Neural cell (in vitro differentiated cells): Measurements from ENCODE around the gene CTDP1. TPM values are rescaled to one million over a fixed set of nuclear protein-coding genes. Genes with fewer than 3 reads are reported as not detected.
"Not testable (repeated sequence)": the region's sequence is repeated elsewhere in the genome, so short reads cannot be mapped to it uniquely, and the experiment has no call there.

ENCODE experiments used
- H2AFZ ChIP-seq: fragments of 200-600, 300-800 bp; sonication (generic), shearing (Covaris generic); 2 replicates; pipeline ENCODE4 v1.6.0; 2014; ENCODE audit warnings: low read depth, mild to moderate bottlenecking, antibody characterized with exemption, low read length, moderate library complexity
- H3F3A ChIP-seq: fragments of 200-600 bp; shearing (Covaris generic); 2 replicates; pipeline ENCODE4 v1.6.1; 2016; ENCODE audit warnings: mild to moderate bottlenecking, moderate library complexity, mixed read lengths, antibody characterized with exemption, low read length; ENCODE audit not compliant: insufficient read depth, poor library complexity, severe bottlenecking
- H3K27ac ChIP-seq: fragments of 200-600, 300-800 bp; sonication (generic), shearing (Covaris generic); 2 replicates; pipeline ENCODE4 v1.5.1; 2014; ENCODE audit warnings: mild to moderate bottlenecking, low read length, moderate library complexity
- H3K27me3 ChIP-seq: fragments of 300-800, 200-600 bp; sonication (generic), shearing (Covaris generic); 2 replicates; pipeline ENCODE4 v1.6.0; 2014; ENCODE audit warnings: mild to moderate bottlenecking, low read depth, low read length, moderate library complexity; ENCODE audit not compliant: insufficient read depth
- H3K36me3 ChIP-seq: fragments of 300-800, 200-600 bp; sonication (generic), shearing (Covaris generic); 2 replicates; pipeline ENCODE4 v1.5.1; 2014; ENCODE audit warnings: mild to moderate bottlenecking, antibody characterized with exemption, low read length, moderate library complexity; ENCODE audit not compliant: insufficient read depth
- H3K4me2 ChIP-seq: fragments of 300-800, 200-600 bp; sonication (generic), shearing (Covaris generic); 2 replicates; pipeline ENCODE4 v1.6.0; 2014; ENCODE audit warnings: mild to moderate bottlenecking, low read length
- H3K4me3 ChIP-seq: fragments of 300-800, 200-600 bp; sonication (generic), shearing (Covaris generic); 2 replicates; pipeline ENCODE4 v1.5.1; 2014; ENCODE audit warnings: mild to moderate bottlenecking, low read length, moderate library complexity
- H3K79me2 ChIP-seq: fragments of 200-600 bp; shearing (Covaris generic); replicated peaks from 2 replicates; pipeline ENCODE4 v1.6.0; 2014; ENCODE audit warnings: mild to moderate bottlenecking, low read length, moderate library complexity; ENCODE audit not compliant: insufficient read depth
- H3K9ac ChIP-seq: fragments of 300-800, 200-600 bp; sonication (generic), shearing (Covaris generic); 2 replicates; pipeline ENCODE4 v1.6.1; 2016; ENCODE audit warnings: mild to moderate bottlenecking, low read length, mixed read lengths
- H3K9me2 ChIP-seq: fragments of 200-600 bp; shearing (Covaris generic); 2 replicates; pipeline ENCODE4 v1.6.1; 2016; ENCODE audit warnings: mild to moderate bottlenecking, low read length, mixed read lengths; ENCODE audit not compliant: insufficient read depth
- H3K9me3 ChIP-seq: fragments of 200-600, 300-800 bp; sonication (generic), shearing (Covaris generic); 2 replicates; pipeline ENCODE4 v1.6.1; 2016; ENCODE audit warnings: mild to moderate bottlenecking, mixed run types, low read length, moderate library complexity, mixed read lengths
- H4K20me1 ChIP-seq: fragments of 200-600 bp; shearing (Covaris generic); 2 replicates; pipeline ENCODE4 v1.6.1; 2016; ENCODE audit warnings: mild to moderate bottlenecking, mixed run types; ENCODE audit not compliant: insufficient read depth
- CTCF ChIP-seq: fragments of 450-650 bp; IDR thresholded peaks from 2 replicates; pipeline ENCODE4 v1.5.1; 2014; ENCODE audit warnings: antibody characterized with exemption, mild to moderate bottlenecking, moderate library complexity; ENCODE audit not compliant: poor library complexity, severe bottlenecking
- EP300 ChIP-seq: fragments of 450-650 bp; conservative IDR thresholded peaks from 2 replicates; pipeline ENCODE4 v1.6.1; 2014; ENCODE audit warnings: antibody characterized with exemption, mild to moderate bottlenecking, moderate library complexity; ENCODE audit not compliant: poor library complexity, severe bottlenecking
- EZH2 ChIP-seq: fragments of 200-600, 300-800 bp; shearing (Covaris generic), sonication (generic); IDR thresholded peaks from 2 replicates; pipeline ENCODE4 v1.6.1; 2014; ENCODE audit warnings: antibody characterized with exemption, low read length, borderline replicate concordance, mild to moderate bottlenecking; ENCODE audit not compliant: insufficient read depth, poor library complexity, severe bottlenecking
- MXI1 ChIP-seq: fragments of 450-650 bp; conservative IDR thresholded peaks from 2 replicates; pipeline ENCODE4 v1.6.1; 2014; ENCODE audit warnings: antibody characterized with exemption, mild to moderate bottlenecking; ENCODE audit not compliant: poor library complexity, severe bottlenecking
- POLR2AphosphoS5 ChIP-seq: IDR thresholded peaks from 2 replicates; pipeline ENCODE4 v1.6.1; 2012
- RAD21 ChIP-seq: fragments of 450-650 bp; conservative IDR thresholded peaks from 2 replicates; pipeline ENCODE4 v1.6.1; 2014; ENCODE audit warnings: antibody characterized with exemption, mild to moderate bottlenecking, moderate library complexity
- REST ChIP-seq: IDR thresholded peaks from 2 replicates; pipeline ENCODE4 v1.6.1; 2012; ENCODE audit warnings: borderline replicate concordance
- SMC3 ChIP-seq: fragments of 450-650 bp; conservative IDR thresholded peaks from 2 replicates; pipeline ENCODE4 v1.6.1; 2014; ENCODE audit warnings: antibody characterized with exemption, mild to moderate bottlenecking, moderate library complexity; ENCODE audit not compliant: poor library complexity
- TAF1 ChIP-seq: IDR thresholded peaks from 2 replicates; pipeline ENCODE4 v1.6.1; 2012; ENCODE audit warnings: low read depth
- polyA plus RNA-seq: library from polyadenylated mRNA; depleted of rRNA; stranded (reverse); fragments of >200 nt; gene quantifications from 2 replicates; pipeline ENCODE4 v1.2.3, GENCODE V29; 2014

Gene CTDP1
- polyA plus RNA-seq, 1 donor from 2014 or later: 22.3 TPM

GRCh38 chr18:79692886-79693285 is 13.3 kb downstream of the CTDP1 start:
- Histone ChIP-seq H3K36me3 (no peaks in the 10 kb centered on the region), H3K9me2 (no peaks in the 10 kb centered on the region), H3K27ac (no peak overlapping the region), H4K20me1 (no peaks in the 10 kb centered on the region), H3K9ac (no peak overlapping the region), H3K4me2 (no peak overlapping the region), H3K9me3 (no peaks in the 10 kb centered on the region), H3K79me2 (peaks cover 7% of the 10 kb centered on the region), H3K27me3 (no peaks in the 10 kb centered on the region), H3K4me3 (no peak overlapping the region), H2AFZ (no peak overlapping the region), H3F3A (no peaks in the 10 kb centered on the region)
- TF ChIP-seq CTCF (no peak), REST (no peak), TAF1 (no peak), MXI1 (no peak), SMC3 (no peak), EP300 (no peak), EZH2 (no peak), RAD21 (no peak), POLR2AphosphoS5 (no peak)

- Histone ChIP-seq H3K27me3 (no peaks in the 10 kb centered on the region), H3K9me3 (no peaks in the 10 kb centered on the region), H3K79me2 (peaks cover 7% of the 10 kb centered on the region), H3K9me2 (no peaks in the 10 kb centered on the region), H3K4me3 (no peak overlapping the region), H3K9ac (no peak overlapping the region), H3K36me3 (no peaks in the 10 kb centered on the region), H3F3A (no peaks in the 10 kb centered on the region), H4K20me1 (no peaks in the 10 kb centered on the region), H3K4me2 (no peak overlapping the region), H2AFZ (no peak overlapping the region), H3K27ac (no peak overlapping the region)
- TF ChIP-seq POLR2AphosphoS5 (no peak), REST (no peak), EZH2 (no peak), RAD21 (no peak), EP300 (no peak), SMC3 (no peak)
Observed at GRCh38 chr18:79693561-79694205, 14.1 kb downstream of the CTDP1 start.

GRCh38 chr18:79694206-79694894 is 14.7 kb downstream of the CTDP1 start:
- H3K4me2 ChIP-seq, H3K9me3 ChIP-seq, H3K27me3 ChIP-seq, H3K9me2 ChIP-seq, H3K4me3 ChIP-seq, H3K36me3 ChIP-seq, H3K9ac ChIP-seq, H3K79me2 ChIP-seq, H4K20me1 ChIP-seq, H2AFZ ChIP-seq, H3F3A ChIP-seq, H3K27ac ChIP-seq: not testable (repeated sequence)
